Measurements from ENCODE around the gene PTPN20.

PTPN20 gene

GRCh38 chr10:47021850-47022249, 110.6 kb downstream of the PTPN20 start:
- Histone ChIP-seq H3K4me1 (ENCODE audit: control insufficient read depth in 1 of 2, insufficient read depth in 1 of 2, low read depth in 1 of 2, low read length in 1 of 2) (no peaks in the 10 kb centered on the region), H3K4me3 (ENCODE audit: low read depth in 1 of 2, low read length in 1 of 2) (no peak overlapping the region), H3K36me3 (no peaks in the 10 kb centered on the region), H3K27ac (no peak overlapping the region), H3K27me3 (no peaks in the 10 kb centered on the region), H3K9me3 (no peaks in the 10 kb centered on the region)
- no peak for TF ChIP-seq CTCF (IDR thresholded peaks at IDR 0.05)

- no peaks in the 10 kb centered on the region for H3K36me3 ChIP-seq
- H3K27ac ChIP-seq = no peak overlapping the region
- no peak overlapping the region for H3K4me3 ChIP-seq (ENCODE audit: low read depth in 1 of 2, low read length in 1 of 2)
- no peaks in the 10 kb centered on the region for H3K9me3 ChIP-seq
- no peaks in the 10 kb centered on the region for H3K4me1 ChIP-seq (ENCODE audit: control insufficient read depth in 1 of 2, insufficient read depth in 1 of 2, low read depth in 1 of 2, low read length in 1 of 2)
- no peak for TF ChIP-seq CTCF (IDR thresholded peaks at IDR 0.05)
- no peaks in the 10 kb centered on the region for H3K27me3 ChIP-seq
Measured at GRCh38 chr10:47022311-47023131, 111.3 kb downstream of the PTPN20 start.

GRCh38 chr10:47023237-47024045, 112.2 kb downstream of the PTPN20 start:
- Histone ChIP-seq H3K4me3 (ENCODE audit: low read depth in 1 of 2, low read length in 1 of 2) (no peak overlapping the region), H3K4me1 (ENCODE audit: control insufficient read depth in 1 of 2, insufficient read depth in 1 of 2, low read depth in 1 of 2, low read length in 1 of 2) (no peaks in the 10 kb centered on the region), H3K27me3 (no peaks in the 10 kb centered on the region), H3K27ac (no peak overlapping the region), H3K36me3 (no peaks in the 10 kb centered on the region), H3K9me3 (no peaks in the 10 kb centered on the region)
- no peak for TF ChIP-seq CTCF (IDR thresholded peaks at IDR 0.05)

DNA sequence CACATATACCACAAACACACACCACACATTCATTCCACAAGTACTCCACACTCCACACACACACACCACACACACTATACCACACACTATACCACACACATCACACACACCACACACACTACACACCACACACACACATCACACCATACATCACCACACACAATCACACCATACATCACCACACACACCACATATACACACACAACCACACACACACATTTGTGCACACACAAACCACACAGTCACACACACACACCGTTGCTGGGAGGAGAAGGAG, 112.8 kb downstream of the PTPN20 start:
- Histone ChIP-seq H3K27me3 (no peaks in the 10 kb centered on the region), H3K4me3 (ENCODE audit: low read depth in 1 of 2, low read length in 1 of 2) (no peak overlapping the region), H3K4me1 (ENCODE audit: control insufficient read depth in 1 of 2, insufficient read depth in 1 of 2, low read depth in 1 of 2, low read length in 1 of 2) (no peaks in the 10 kb centered on the region), H3K9me3 (no peaks in the 10 kb centered on the region), H3K36me3 (no peaks in the 10 kb centered on the region), H3K27ac (no peak overlapping the region)
- no peak for TF ChIP-seq CTCF (IDR thresholded peaks at IDR 0.05)

GRCh38 chr10:47024399-47025252, 113.4 kb downstream of the PTPN20 start:
- no peaks in the 10 kb centered on the region for H3K9me3 ChIP-seq
- no peak overlapping the region for H3K4me3 ChIP-seq (ENCODE audit: low read depth in 1 of 2, low read length in 1 of 2)
- peak; percentile 36 for TF ChIP-seq CTCF (IDR thresholded peaks at IDR 0.05)
- no peaks in the 10 kb centered on the region for H3K36me3 ChIP-seq
- H3K4me1 ChIP-seq (ENCODE audit: control insufficient read depth in 1 of 2, insufficient read depth in 1 of 2, low read depth in 1 of 2, low read length in 1 of 2) = no peaks in the 10 kb centered on the region
- H3K27me3 ChIP-seq = no peaks in the 10 kb centered on the region
- H3K27ac ChIP-seq = no peak overlapping the region
